IMR-90 (cell line): Measurements from ENCODE around the gene NAXE.

Source experiments
- CEBPB ChIP-seq: IDR thresholded peaks from 2 replicates; pipeline ENCODE4 v1.6.1; 2012; ENCODE audit warnings: low read depth, low read length, improper control_type of control experiment
- CHD1 ChIP-seq: IDR thresholded peaks from 2 replicates; pipeline ENCODE4 v1.6.1; 2012; ENCODE audit warnings: low read depth, low read length, improper control_type of control experiment
- CTCF ChIP-seq: conservative IDR thresholded peaks from 2 replicates; pipeline ENCODE4 v1.5.1; 2012; ENCODE audit warnings: mild to moderate bottlenecking, low read depth, low read length, improper control_type of control experiment
- FOS ChIP-seq: fragments of 150-350 bp; IDR thresholded peaks from 2 replicates; pipeline ENCODE4 v1.6.1; 2016; ENCODE audit warnings: low read depth, low read length
- MAFK ChIP-seq: IDR thresholded peaks from 2 replicates; pipeline ENCODE4 v1.6.1; 2012; ENCODE audit warnings: low read depth, low read length, improper control_type of control experiment
- MXI1 ChIP-seq: IDR thresholded peaks from 2 replicates; pipeline ENCODE4 v1.6.1; 2012; ENCODE audit warnings: low read depth, mild to moderate bottlenecking, low read length, moderate library complexity, borderline replicate concordance
- POLR2A ChIP-seq: IDR thresholded peaks from 2 replicates; pipeline ENCODE4 v1.6.1; 2012; ENCODE audit warnings: mild to moderate bottlenecking, low read depth, low read length
- RAD21 ChIP-seq: IDR thresholded peaks from 2 replicates; pipeline ENCODE4 v1.6.1; 2012; ENCODE audit warnings: low read length, improper control_type of control experiment
- RCOR1 ChIP-seq: IDR thresholded peaks from 2 replicates; pipeline ENCODE4 v1.6.1; 2012; ENCODE audit warnings: mild to moderate bottlenecking, low read length, improper control_type of control experiment; ENCODE audit not compliant: insufficient replicate concordance
- RFX5 ChIP-seq: IDR thresholded peaks from 2 replicates; pipeline ENCODE4 v1.8.0; 2012; ENCODE audit warnings: low read depth, mild to moderate bottlenecking, low read length, moderate library complexity
- SMC3 ChIP-seq: fragments of 150-350 bp; IDR thresholded peaks from 2 replicates; pipeline ENCODE4 v1.6.1; 2016; ENCODE audit warnings: low read depth, mild to moderate bottlenecking, antibody characterized with exemption, low read length, moderate library complexity
- USF2 ChIP-seq: fragments of 150-350 bp; IDR thresholded peaks from 2 replicates; pipeline ENCODE4 v1.6.1; 2017; ENCODE audit warnings: mild to moderate bottlenecking, antibody characterized with exemption, low read length, low read depth

- TF ChIP-seq CTCF (peak; percentile 36), FOS (no peak), MAFK (no peak), SMC3 (no peak), RFX5 (no peak), RAD21 (no peak), USF2 (no peak), POLR2A (no peak), CHD1 (no peak), RCOR1 (no peak), MXI1 (no peak), CEBPB (no peak)
These were observed 11.0 kb downstream of the NAXE start for GRCh38 chr1:156602557-156602993.
